DOHH2 (cell line): ENCODE data around the gene PROB1.

Experiments
- H3F3A ChIP-seq: fragments of 200-600 bp; sonication (generic), shearing (Covaris generic); 2 replicates; pipeline ENCODE4 v1.6.0; 2016; ENCODE audit warnings: antibody characterized with exemption, mild to moderate bottlenecking; ENCODE audit not compliant: control insufficient read depth, insufficient read depth
- H3K27ac ChIP-seq: fragments of 200-600 bp; sonication (generic); 2 replicates; pipeline ENCODE4 v1.5.1; 2014; ENCODE audit warnings: low read depth, mild to moderate bottlenecking, low read length, moderate library complexity
- H3K27me3 ChIP-seq: fragments of 200-600 bp; sonication (generic); 2 replicates; pipeline ENCODE4 v1.6.1; 2014; ENCODE audit warnings: mild to moderate bottlenecking, low read length, mixed read lengths; ENCODE audit not compliant: control insufficient read depth
- H3K36me3 ChIP-seq: fragments of 200-600 bp; sonication (generic); 2 replicates; pipeline ENCODE4 v1.6.1; 2014; ENCODE audit warnings: mild to moderate bottlenecking, low read length, moderate library complexity, mixed read lengths; ENCODE audit not compliant: control insufficient read depth
- H3K4me1 ChIP-seq: fragments of 200-600 bp; sonication (generic); 2 replicates; pipeline ENCODE4 v1.6.1; 2014; ENCODE audit warnings: mild to moderate bottlenecking, low read length, mixed read lengths; ENCODE audit not compliant: control insufficient read depth
- H3K4me2 ChIP-seq: fragments of 200-600 bp; sonication (generic); 2 replicates; pipeline ENCODE4 v1.6.0; 2014; ENCODE audit warnings: mild to moderate bottlenecking, low read length, moderate library complexity
- H3K4me3 ChIP-seq: fragments of 200-600 bp; sonication (generic); 2 replicates; pipeline ENCODE4 v1.5.1; 2014; ENCODE audit warnings: mild to moderate bottlenecking, low read length, mixed read lengths
- H3K79me2 ChIP-seq: fragments of 200-600 bp; sonication (generic); 2 replicates; pipeline ENCODE4 v1.6.1; 2014; ENCODE audit warnings: mild to moderate bottlenecking, low read length, mixed read lengths; ENCODE audit not compliant: control insufficient read depth
- H3K9me2 ChIP-seq: fragments of 200-600 bp; sonication (generic); replicated peaks from 2 replicates; pipeline ENCODE4 v1.6.1; 2014; ENCODE audit warnings: mild to moderate bottlenecking, low read length, mixed read lengths; ENCODE audit not compliant: control insufficient read depth
- H3K9me3 ChIP-seq: fragments of 200-600 bp; sonication (generic); 2 replicates; pipeline ENCODE4 v1.6.1; 2014; ENCODE audit warnings: antibody characterized with exemption, low read length, mixed read lengths; ENCODE audit not compliant: control insufficient read depth, insufficient read depth
- H4K20me1 ChIP-seq: fragments of 200-600 bp; sonication (generic); 2 replicates; pipeline ENCODE4 v1.6.0; 2014; ENCODE audit warnings: low read depth, mild to moderate bottlenecking, antibody characterized with exemption, low read length, moderate library complexity; ENCODE audit not compliant: control insufficient read depth, insufficient read depth
- CTCF ChIP-seq: fragments of 200-600 bp; sonication (generic); IDR thresholded peaks from one replicate; pipeline ENCODE4 v1.5.1; 2014; ENCODE audit warnings: antibody characterized with exemption, mild to moderate bottlenecking, low read depth, low read length; ENCODE audit not compliant: poor library complexity, severe bottlenecking
- EZH2phosphoT487 ChIP-seq: fragments of 200-600 bp; sonication (generic); IDR thresholded peaks from 2 replicates; pipeline ENCODE4 v1.6.1; 2017; ENCODE audit warnings: borderline replicate concordance, mild to moderate bottlenecking, antibody characterized with exemption, low read length, moderate library complexity, mixed read lengths

PROB1 gene

GRCh38 chr5:139386050-139386438 lies 8.9 kb downstream of the PROB1 start:
- Histone ChIP-seq H3F3A (peaks cover 66% of the 10 kb centered on the region), H3K9me3 (no peaks in the 10 kb centered on the region), H3K79me2 (peaks cover 50% of the 10 kb centered on the region), H3K27me3 (no peaks in the 10 kb centered on the region), H3K27ac (peak overlapping the region; percentile 99), H3K4me3 (peak overlapping the region; percentile 99), H3K4me2 (peak overlapping the region; percentile 99), H3K9me2 (no peaks in the 10 kb centered on the region), H3K36me3 (peaks cover 62% of the 10 kb centered on the region), H3K4me1 (peaks cover 83% of the 10 kb centered on the region), H4K20me1 (no peaks in the 10 kb centered on the region; the same call in 1 of the 2 replicates)
- no peak for TF ChIP-seq EZH2phosphoT487
- no peak for TF ChIP-seq CTCF

DNA sequence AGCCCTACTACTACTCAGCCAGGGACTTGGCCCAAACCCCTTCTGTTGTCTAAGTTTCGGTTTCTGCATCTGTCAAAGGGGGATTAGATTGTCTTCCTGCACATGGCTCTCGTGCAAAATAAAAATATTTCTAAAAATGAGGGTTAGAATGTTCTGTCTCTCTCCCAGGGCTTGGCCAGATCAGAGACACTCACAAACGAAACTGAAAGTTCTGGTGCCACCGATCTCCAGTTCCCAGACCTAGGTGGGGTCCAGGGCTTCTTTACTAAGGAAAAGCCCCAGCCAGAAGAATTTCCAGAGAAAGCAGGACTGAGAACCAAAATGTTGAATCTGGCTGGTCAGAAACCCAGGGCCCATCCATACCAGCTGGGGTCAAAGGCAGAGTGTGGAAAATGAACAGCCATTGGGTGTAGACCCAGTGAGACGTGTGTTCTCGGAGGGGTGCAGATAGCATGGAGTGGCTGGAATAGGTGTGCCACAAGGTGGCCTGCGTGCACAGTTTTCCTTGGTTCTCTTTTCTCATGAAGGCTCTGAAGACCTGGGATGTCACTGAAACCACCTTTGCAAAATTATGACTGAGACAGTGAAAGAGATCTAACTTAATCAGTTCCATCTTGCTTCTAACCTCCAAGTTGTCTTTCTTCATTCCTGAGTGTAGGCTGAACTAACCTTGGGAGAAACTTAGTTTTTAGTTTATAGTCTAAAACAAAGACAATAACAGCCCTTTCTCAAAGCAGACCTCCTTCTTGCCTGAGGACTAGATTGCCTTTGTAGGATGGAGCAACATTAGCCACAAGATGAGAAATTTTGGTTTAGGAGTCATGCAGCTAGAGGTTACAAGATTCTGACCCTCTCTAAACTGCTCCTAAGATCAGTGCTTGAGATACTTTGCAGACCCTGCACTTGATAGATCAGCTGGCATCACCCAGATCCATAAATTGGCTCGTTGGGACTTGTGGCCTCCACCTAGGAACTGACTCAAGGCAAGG lies 9.5 kb downstream of the PROB1 start:
- Histone ChIP-seq H3K4me2 (peak overlapping the region; percentile 99), H3K79me2 (peaks cover 43% of the 10 kb centered on the region), H3K9me2 (no peaks in the 10 kb centered on the region), H3F3A (peaks cover 59% of the 10 kb centered on the region), H3K27ac (peak overlapping the region; percentile 99), H3K27me3 (no peaks in the 10 kb centered on the region), H3K4me1 (peaks cover 76% of the 10 kb centered on the region), H3K36me3 (peaks cover 55% of the 10 kb centered on the region), H3K4me3 (peak overlapping the region; percentile 99), H3K9me3 (no peaks in the 10 kb centered on the region), H4K20me1 (no peaks in the 10 kb centered on the region; the same call in 1 of the 2 replicates)
- TF ChIP-seq EZH2phosphoT487 (no peak), CTCF (peak; percentile 37)

GRCh38 chr5:139384591-139385051 lies 10.3 kb downstream of the PROB1 start:
- Histone ChIP-seq H3K4me2 (peak overlapping the region; percentile 99), H4K20me1 (no peaks in the 10 kb centered on the region; the same call in 1 of the 2 replicates), H3K4me3 (peak overlapping the region; percentile 99), H3K9me3 (no peaks in the 10 kb centered on the region), H3F3A (peaks cover 56% of the 10 kb centered on the region), H3K36me3 (peaks cover 48% of the 10 kb centered on the region), H3K27me3 (no peaks in the 10 kb centered on the region), H3K27ac (peak overlapping the region; percentile 99), H3K9me2 (no peaks in the 10 kb centered on the region), H3K79me2 (peaks cover 36% of the 10 kb centered on the region), H3K4me1 (peaks cover 69% of the 10 kb centered on the region)
- TF ChIP-seq CTCF (no peak), EZH2phosphoT487 (no peak)
